SK-N-SH treated with all-trans-retinoic acid at 6 μM for 48 hours (cell line): Measurements from ENCODE around the gene TRIM22.

Experiments used
- ATAC-seq: fragments of 200-7000 bp; cut with Tn5 transposase; 3 replicates; pipeline ENCODE4 v1.9.1; 2020; ENCODE audit warnings: mild to moderate bottlenecking, moderate library complexity
- BACH2 ChIP-seq: fragments of 250-450 bp; sonication (Bioruptor Pico); IDR thresholded peaks from 2 replicates; pipeline ENCODE4 v1.9.0; 2021; ENCODE audit warnings: mild to moderate bottlenecking, borderline replicate concordance
- CSDC2 ChIP-seq: fragments of 250-450 bp; sonication (Bioruptor Pico); IDR thresholded peaks from 2 replicates; pipeline ENCODE4 v1.5.0; 2020; ENCODE audit warnings: mild to moderate bottlenecking, moderate library complexity
- ESRRG ChIP-seq: fragments of 250-450 bp; sonication (Bioruptor Pico); IDR thresholded peaks from 2 replicates; pipeline ENCODE4 v1.6.1; 2021; ENCODE audit warnings: mild to moderate bottlenecking
- ISL1 ChIP-seq: fragments of 250-450 bp; sonication (Bioruptor Pico); IDR thresholded peaks from 2 replicates; pipeline ENCODE4 v2.1.2; 2022; ENCODE audit warnings: mild to moderate bottlenecking, moderate library complexity
- OSR1 ChIP-seq: fragments of 250-450 bp; sonication (Bioruptor Pico); IDR thresholded peaks from 2 replicates; pipeline ENCODE4 v1.8.0; 2022; ENCODE audit warnings: moderate library complexity, mild to moderate bottlenecking, inconsistent platforms
- PPARA ChIP-seq: fragments of 250-450 bp; sonication (Bioruptor Pico); IDR thresholded peaks from 2 replicates; pipeline ENCODE4 v1.5.0; 2020; ENCODE audit warnings: mild to moderate bottlenecking, borderline replicate concordance
- SNAI2 ChIP-seq: fragments of 250-450 bp; sonication (Bioruptor Pico); IDR thresholded peaks from 2 replicates; pipeline ENCODE4 v1.5.0; 2020; ENCODE audit warnings: mild to moderate bottlenecking, moderate library complexity
- TCF4 ChIP-seq: fragments of 250-450 bp; sonication (Bioruptor Pico); IDR thresholded peaks from 2 replicates; pipeline ENCODE4 v1.8.0; 2021; ENCODE audit warnings: mild to moderate bottlenecking, moderate library complexity, borderline replicate concordance
- TOX ChIP-seq: fragments of 250-450 bp; sonication (Bioruptor Pico); IDR thresholded peaks from 2 replicates; pipeline ENCODE4 v1.8.0; 2021; ENCODE audit warnings: mild to moderate bottlenecking, moderate library complexity, borderline replicate concordance
- ZC3H10 ChIP-seq: fragments of 250-450 bp; sonication (Bioruptor Pico); IDR thresholded peaks from 2 replicates; pipeline ENCODE4 v1.5.1; 2021; ENCODE audit warnings: mild to moderate bottlenecking, moderate library complexity
- ZFP30 ChIP-seq: fragments of 450-650 bp; formaldehyde crosslinking; IDR thresholded peaks from 2 replicates; pipeline ENCODE4 v1.5.0; 2022; ENCODE audit warnings: mild to moderate bottlenecking, moderate library complexity
- ZNF565 ChIP-seq: fragments of 450-650 bp; formaldehyde crosslinking; conservative IDR thresholded peaks from 2 replicates; pipeline ENCODE4 v1.5.0; 2020; ENCODE audit warnings: low read depth, mild to moderate bottlenecking, moderate library complexity
- ZNF70 ChIP-seq: fragments of 450-650 bp; formaldehyde crosslinking; IDR thresholded peaks from 2 replicates; pipeline ENCODE4 v1.5.0; 2020; ENCODE audit warnings: mild to moderate bottlenecking, moderate library complexity
- ZNF8 ChIP-seq: fragments of 450-650 bp; formaldehyde crosslinking; IDR thresholded peaks from 2 replicates; pipeline ENCODE4 v1.5.0; 2020; ENCODE audit warnings: mild to moderate bottlenecking, moderate library complexity
- TF ChIP-seq, protein P1 (sequence below): fragments of 250-450 bp; sonication (Bioruptor Pico); IDR thresholded peaks from 2 replicates; pipeline ENCODE4 v1.5.1; 2021; ENCODE audit warnings: mild to moderate bottlenecking, moderate library complexity
- TF ChIP-seq, protein P2 (sequence below): fragments of 250-450 bp; sonication (Bioruptor Pico); IDR thresholded peaks from 2 replicates; pipeline ENCODE4 v1.8.0; 2021; ENCODE audit warnings: low read depth, mild to moderate bottlenecking, moderate library complexity, borderline replicate concordance

TRIM22 gene

DNA sequence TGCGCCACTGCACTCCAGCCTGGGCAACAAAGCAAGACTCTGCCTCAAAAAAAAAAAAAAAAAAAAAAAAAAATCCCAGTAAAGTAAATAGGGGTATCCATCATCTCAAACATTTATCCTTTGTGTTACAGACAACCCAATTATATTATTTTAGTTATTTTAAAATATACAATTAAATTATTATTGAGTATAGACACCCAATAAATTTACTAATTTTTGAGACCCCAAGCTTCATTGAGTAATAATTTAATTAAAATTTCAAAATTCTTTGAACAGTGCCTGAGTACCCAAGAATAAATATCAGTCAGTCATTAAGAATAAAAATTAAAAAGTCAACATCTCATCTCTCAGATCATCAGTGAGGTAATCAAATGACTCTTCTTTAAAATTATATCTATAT is 64.4 kb downstream of the TRIM22 start, which contains the start of gene OR52N4:
OR52N4 (plus strand) TSS at position 301 of the 400 bp plus-strand sequence. CDS start 498 bp downstream, outside the sequence.
- ATAC-seq, result no peak
- TF ChIP-seq CSDC2 (CRISPR knock-in tag) (no peak), TCF4 (CRISPR knock-in tag) (no peak), OSR1 (CRISPR knock-in tag) (no peak), ZNF70 (no peak), ZNF8 (CRISPR knock-in tag) (no peak), TOX (CRISPR knock-in tag) (no peak), ZNF565 (CRISPR knock-in tag) (no peak), PPARA (no peak), SNAI2 (CRISPR knock-in tag) (no peak), ZFP30 (CRISPR knock-in tag) (no peak), BACH2 (CRISPR knock-in tag) (no peak), ISL1 (CRISPR knock-in tag) (no peak), ZC3H10 (CRISPR knock-in tag) (no peak), ESRRG (CRISPR knock-in tag) (no peak)
- TF ChIP-seq, protein P1, sequence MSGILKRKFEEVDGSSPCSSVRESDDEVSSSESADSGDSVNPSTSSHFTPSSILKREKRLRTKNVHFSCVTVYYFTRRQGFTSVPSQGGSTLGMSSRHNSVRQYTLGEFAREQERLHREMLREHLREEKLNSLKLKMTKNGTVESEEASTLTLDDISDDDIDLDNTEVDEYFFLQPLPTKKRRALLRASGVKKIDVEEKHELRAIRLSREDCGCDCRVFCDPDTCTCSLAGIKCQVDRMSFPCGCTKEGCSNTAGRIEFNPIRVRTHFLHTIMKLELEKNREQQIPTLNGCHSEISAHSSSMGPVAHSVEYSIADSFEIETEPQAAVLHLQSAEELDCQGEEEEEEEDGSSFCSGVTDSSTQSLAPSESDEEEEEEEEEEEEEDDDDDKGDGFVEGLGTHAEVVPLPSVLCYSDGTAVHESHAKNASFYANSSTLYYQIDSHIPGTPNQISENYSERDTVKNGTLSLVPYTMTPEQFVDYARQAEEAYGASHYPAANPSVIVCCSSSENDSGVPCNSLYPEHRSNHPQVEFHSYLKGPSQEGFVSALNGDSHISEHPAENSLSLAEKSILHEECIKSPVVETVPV (CRISPR knock-in tag), result no peak
- TF ChIP-seq, protein P2, sequence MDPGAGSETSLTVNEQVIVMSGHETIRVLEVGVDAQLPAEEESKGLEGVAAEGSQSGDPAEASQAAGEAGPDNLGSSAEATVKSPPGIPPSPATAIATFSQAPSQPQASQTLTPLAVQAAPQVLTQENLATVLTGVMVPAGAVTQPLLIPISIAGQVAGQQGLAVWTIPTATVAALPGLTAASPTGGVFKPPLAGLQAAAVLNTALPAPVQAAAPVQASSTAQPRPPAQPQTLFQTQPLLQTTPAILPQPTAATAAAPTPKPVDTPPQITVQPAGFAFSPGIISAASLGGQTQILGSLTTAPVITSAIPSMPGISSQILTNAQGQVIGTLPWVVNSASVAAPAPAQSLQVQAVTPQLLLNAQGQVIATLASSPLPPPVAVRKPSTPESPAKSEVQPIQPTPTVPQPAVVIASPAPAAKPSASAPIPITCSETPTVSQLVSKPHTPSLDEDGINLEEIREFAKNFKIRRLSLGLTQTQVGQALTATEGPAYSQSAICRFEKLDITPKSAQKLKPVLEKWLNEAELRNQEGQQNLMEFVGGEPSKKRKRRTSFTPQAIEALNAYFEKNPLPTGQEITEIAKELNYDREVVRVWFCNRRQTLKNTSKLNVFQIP (CRISPR knock-in tag), result no peak
